SHP77 (cell line): ENCODE results near the gene IQSEC1.

Source experiments
- DNase-seq, 2 experiments: peaks; one replicate each; lab custom pipeline; 2025; lab: John Stamatoyannopoulos, UW

Gene IQSEC1

GRCh38 chr3:12967606-12968351 is 105.5 kb downstream of the IQSEC1 start:
- DNase-seq = peak; percentile 55 to 82

GRCh38 chr3:12966847-12967605 is 106.2 kb downstream of the IQSEC1 start:
- no peak for DNase-seq

- DNase-seq = peak; percentile 11
These were observed 107.0 kb downstream of the IQSEC1 start for GRCh38 chr3:12965999-12966846.

GRCh38 chr3:12964711-12965612 is 108.3 kb downstream of the IQSEC1 start:
- peak; percentile 64 to 79 for DNase-seq

- DNase-seq = peak; percentile 38 to 44
These were observed 109.1 kb downstream of the IQSEC1 start for GRCh38 chr3:12963922-12964701.

- no peak for DNase-seq
These were observed 109.9 kb downstream of the IQSEC1 start for GRCh38 chr3:12963231-12963896.

GRCh38 chr3:12962292-12962691 is 110.9 kb downstream of the IQSEC1 start:
- no peak for DNase-seq

- no peak for DNase-seq
These were observed 111.6 kb downstream of the IQSEC1 start for GRCh38 chr3:12961697-12962036.

GRCh38 chr3:12961007-12961696 is 112.1 kb downstream of the IQSEC1 start:
- DNase-seq = no peak

- no peak for DNase-seq
These were observed 112.7 kb downstream of the IQSEC1 start for GRCh38 chr3:12960497-12960896.

GRCh38 chr3:12959838-12960378 is 113.3 kb downstream of the IQSEC1 start:
- DNase-seq = no peak

GRCh38 chr3:12959410-12959809 is 113.8 kb downstream of the IQSEC1 start:
- no peak for DNase-seq

GRCh38 chr3:12957824-12958792 is 115.1 kb downstream of the IQSEC1 start:
- DNase-seq = no peak

- no peak for DNase-seq
These were observed 115.9 kb downstream of the IQSEC1 start for GRCh38 chr3:12957339-12957738.

GRCh38 chr3:12956316-12956660 is 116.9 kb downstream of the IQSEC1 start:
- DNase-seq = no peak

- no peak for DNase-seq
These were observed 117.4 kb downstream of the IQSEC1 start for GRCh38 chr3:12955651-12956315.

GRCh38 chr3:12954891-12955650 is 118.2 kb downstream of the IQSEC1 start:
- no peak for DNase-seq
